ENCODE measurements around the gene ASPG.

ASPG gene

GRCh38 chr14:104087981-104088850, 2.7 kb downstream of the ASPG start:
- DNase-seq (ENCODE audit: insufficient read length) (peak; percentile 18), FAIRE-seq (no peak)
- TF ChIP-seq POLR2AphosphoS5 (IDR thresholded peaks at IDR 0.05; ENCODE audit: low read depth, low read length) = no peak
- TF ChIP-seq POLR2A (IDR thresholded peaks at IDR 0.05; ENCODE audit: low read depth, low read length) = no peak
- TF ChIP-seq TAF1 (IDR thresholded peaks at IDR 0.05; ENCODE audit: borderline replicate concordance, low read depth, low read length) = no peak

GRCh38 chr14:104090071-104090748, 4.7 kb downstream of the ASPG start:
- FAIRE-seq (no peak), DNase-seq (ENCODE audit: insufficient read length) (no peak)
- TF ChIP-seq TAF1 (IDR thresholded peaks at IDR 0.05; ENCODE audit: borderline replicate concordance, low read depth, low read length) (no peak), POLR2AphosphoS5 (IDR thresholded peaks at IDR 0.05; ENCODE audit: low read depth, low read length) (no peak), POLR2A (IDR thresholded peaks at IDR 0.05; ENCODE audit: low read depth, low read length) (no peak)

GRCh38 chr14:104091061-104091926, 5.8 kb downstream of the ASPG start:
- DNase-seq (ENCODE audit: insufficient read length) (no peak), FAIRE-seq (no peak)
- TF ChIP-seq POLR2AphosphoS5 (IDR thresholded peaks at IDR 0.05; ENCODE audit: low read depth, low read length) = no peak
- no peak for TF ChIP-seq TAF1 (IDR thresholded peaks at IDR 0.05; ENCODE audit: borderline replicate concordance, low read depth, low read length)
- TF ChIP-seq POLR2A (IDR thresholded peaks at IDR 0.05; ENCODE audit: low read depth, low read length) = no peak

- TF ChIP-seq POLR2AphosphoS5 (IDR thresholded peaks at IDR 0.05; ENCODE audit: low read depth, low read length) = no peak
- TF ChIP-seq TAF1 (IDR thresholded peaks at IDR 0.05; ENCODE audit: borderline replicate concordance, low read depth, low read length) = no peak
- no peak for TF ChIP-seq POLR2A (IDR thresholded peaks at IDR 0.05; ENCODE audit: low read depth, low read length)
- no peak for FAIRE-seq
- DNase-seq (ENCODE audit: insufficient read length) = no peak
Measured at GRCh38 chr14:104091927-104092771, 6.6 kb downstream of the ASPG start.

- TF ChIP-seq POLR2AphosphoS5 (IDR thresholded peaks at IDR 0.05; ENCODE audit: low read depth, low read length) = no peak
- no peak for TF ChIP-seq POLR2A (IDR thresholded peaks at IDR 0.05; ENCODE audit: low read depth, low read length)
- TF ChIP-seq TAF1 (IDR thresholded peaks at IDR 0.05; ENCODE audit: borderline replicate concordance, low read depth, low read length) = no peak
- DNase-seq (ENCODE audit: insufficient read length) (no peak), FAIRE-seq (no peak)
Measured at GRCh38 chr14:104092931-104093365, 7.4 kb downstream of the ASPG start.

- FAIRE-seq = no peak
- DNase-seq (ENCODE audit: insufficient read length) = no peak
- TF ChIP-seq TAF1 (IDR thresholded peaks at IDR 0.05; ENCODE audit: borderline replicate concordance, low read depth, low read length) = no peak
- no peak for TF ChIP-seq POLR2AphosphoS5 (IDR thresholded peaks at IDR 0.05; ENCODE audit: low read depth, low read length)
- no peak for TF ChIP-seq POLR2A (IDR thresholded peaks at IDR 0.05; ENCODE audit: low read depth, low read length)
Measured at GRCh38 chr14:104093366-104094055, 8.0 kb downstream of the ASPG start.

GRCh38 chr14:104094056-104094708, 8.7 kb downstream of the ASPG start:
- no peak for FAIRE-seq
- TF ChIP-seq POLR2A (IDR thresholded peaks at IDR 0.05; ENCODE audit: low read depth, low read length) (no peak), POLR2AphosphoS5 (IDR thresholded peaks at IDR 0.05; ENCODE audit: low read depth, low read length) (no peak), TAF1 (IDR thresholded peaks at IDR 0.05; ENCODE audit: borderline replicate concordance, low read depth, low read length) (no peak)
- no peak for DNase-seq (ENCODE audit: insufficient read length)

- TF ChIP-seq POLR2AphosphoS5 (IDR thresholded peaks at IDR 0.05; ENCODE audit: low read depth, low read length) = no peak
- TF ChIP-seq TAF1 (IDR thresholded peaks at IDR 0.05; ENCODE audit: borderline replicate concordance, low read depth, low read length) = no peak
- TF ChIP-seq POLR2A (IDR thresholded peaks at IDR 0.05; ENCODE audit: low read depth, low read length) = no peak
- FAIRE-seq (peak; percentile 61), DNase-seq (ENCODE audit: insufficient read length) (peak; percentile 90)
Measured at GRCh38 chr14:104094709-104095425, 9.4 kb downstream of the ASPG start.
